H9 (cell line): ENCODE results near the gene FBXO17. TPM values are rescaled to one million over a fixed set of nuclear protein-coding genes. Genes with fewer than 3 reads are reported as not detected.
A peak's percentile ranks its signal among the peaks of the same experiment; 100 is the strongest.
"Not testable (repeated sequence)": the region's sequence is repeated elsewhere in the genome, so short reads cannot be mapped to it uniquely, and the experiment has no call there.

Source experiments
- DNase-seq: peaks from one replicate; pipeline ENCODE4 v3.0.0-alpha.2; 2017
- H2AFZ ChIP-seq: one replicate; pipeline ENCODE4 v1.6.1; 2013; ENCODE audit warnings: mild to moderate bottlenecking, low read length, control low read depth, moderate library complexity
- H2AK5ac ChIP-seq: 2 replicates; pipeline ENCODE4 v1.6.1; 2013; ENCODE audit warnings: low read length, control low read depth, mixed read lengths; ENCODE audit not compliant: insufficient read length
- H2BK120ac ChIP-seq: one replicate; pipeline ENCODE4 v1.6.1; 2013; ENCODE audit warnings: low read depth, mild to moderate bottlenecking, low read length, control low read depth, inconsistent platforms; ENCODE audit not compliant: poor library complexity, severe bottlenecking
- H2BK12ac ChIP-seq: 2 replicates; pipeline ENCODE4 v1.6.1; 2013; ENCODE audit warnings: low read length, control low read depth, mixed read lengths, low read depth; ENCODE audit not compliant: insufficient read length
- H2BK15ac ChIP-seq: 2 replicates; pipeline ENCODE4 v1.6.1; 2013; ENCODE audit warnings: low read depth, low read length, control low read depth
- H2BK20ac ChIP-seq: one replicate; pipeline ENCODE4 v1.6.1; 2013; ENCODE audit warnings: low read depth, mild to moderate bottlenecking, low read length, control low read depth, inconsistent platforms; ENCODE audit not compliant: poor library complexity, severe bottlenecking
- H2BK5ac ChIP-seq: 2 replicates; pipeline ENCODE4 v1.6.1; 2013; ENCODE audit warnings: low read length, control low read depth, mixed read lengths; ENCODE audit not compliant: insufficient read length
- H3K14ac ChIP-seq: 2 replicates; pipeline ENCODE4 v1.6.1; 2013; ENCODE audit warnings: low read length, control low read depth; ENCODE audit not compliant: insufficient read depth
- H3K18ac ChIP-seq: 2 replicates; pipeline ENCODE4 v1.6.1; 2013; ENCODE audit warnings: low read depth, mild to moderate bottlenecking, mixed read lengths, low read length, control low read depth; ENCODE audit not compliant: insufficient read length
- H3K23ac ChIP-seq: 2 replicates; pipeline ENCODE4 v1.6.1; 2013; ENCODE audit warnings: low read length, control low read depth, mixed read lengths, low read depth; ENCODE audit not compliant: insufficient read length
- H3K23me2 ChIP-seq: 2 replicates; pipeline ENCODE4 v1.6.1; 2013; ENCODE audit warnings: low read depth, mild to moderate bottlenecking, mixed read lengths, low read length, control low read depth; ENCODE audit not compliant: insufficient read length, poor library complexity, severe bottlenecking
- H3K27ac ChIP-seq: 2 replicates; pipeline ENCODE4 v1.5.1; 2013; ENCODE audit warnings: low read length, control low read depth, mixed read lengths, low read depth; ENCODE audit not compliant: insufficient read length
- H3K27me3 ChIP-seq: 2 replicates; pipeline ENCODE4 v1.6.1; 2013; ENCODE audit warnings: low read length, control low read depth, inconsistent platforms; ENCODE audit not compliant: insufficient read depth
- H3K4ac ChIP-seq: 2 replicates; pipeline ENCODE4 v1.6.1; 2013; ENCODE audit warnings: low read depth, mild to moderate bottlenecking, control low read depth, inconsistent platforms, low read length, moderate library complexity
- H3K4me1 ChIP-seq: 2 replicates; pipeline ENCODE4 v1.6.1; 2013; ENCODE audit warnings: low read length, control low read depth, inconsistent platforms; ENCODE audit not compliant: insufficient read depth
- H3K4me2 ChIP-seq: 2 replicates; pipeline ENCODE4 v1.6.1; 2013; ENCODE audit warnings: low read length, control low read depth, mixed read lengths; ENCODE audit not compliant: insufficient read length, insufficient read depth
- H3K56ac ChIP-seq: 2 replicates; pipeline ENCODE4 v1.6.1; 2013; ENCODE audit warnings: low read depth, mild to moderate bottlenecking, mixed read lengths, low read length, control low read depth; ENCODE audit not compliant: insufficient read length
- H3K79me1 ChIP-seq: 2 replicates; pipeline ENCODE4 v1.6.1; 2013; ENCODE audit warnings: low read depth, mild to moderate bottlenecking, moderate library complexity, low read length, control low read depth, inconsistent platforms; ENCODE audit not compliant: insufficient read depth, poor library complexity, severe bottlenecking
- H3K79me2 ChIP-seq: 2 replicates; pipeline ENCODE4 v1.6.1; 2013; ENCODE audit warnings: low read length, control low read depth, inconsistent platforms; ENCODE audit not compliant: insufficient read depth
- H3K9ac ChIP-seq: 2 replicates; pipeline ENCODE4 v1.6.1; 2013; ENCODE audit warnings: low read length, control low read depth, mixed read lengths; ENCODE audit not compliant: insufficient read length; ENCODE audit errors: extremely low read depth
- H3K9me3 ChIP-seq: one replicate; pipeline ENCODE4 v1.6.1; 2013; ENCODE audit warnings: low read depth, low read length, inconsistent platforms; ENCODE audit not compliant: control insufficient read depth
- H3T11ph ChIP-seq: one replicate; pipeline ENCODE4 v1.6.1; 2013; ENCODE audit warnings: mild to moderate bottlenecking, low read length, control low read depth, inconsistent platforms
- H4K20me1 ChIP-seq: one replicate; pipeline ENCODE4 v1.6.1; 2013; ENCODE audit not compliant: control insufficient read depth, insufficient read length, insufficient read depth
- H4K5ac ChIP-seq: 2 replicates; pipeline ENCODE4 v1.6.1; 2013; ENCODE audit warnings: low read depth, mild to moderate bottlenecking, mixed read lengths, low read length, control low read depth; ENCODE audit not compliant: insufficient read length
- H4K8ac ChIP-seq: replicated peaks from 2 replicates; pipeline ENCODE4 v1.6.1; 2013; ENCODE audit warnings: low read length, control low read depth, mixed read lengths, low read depth; ENCODE audit not compliant: insufficient read length
- H4K91ac ChIP-seq: 2 replicates; pipeline ENCODE4 v1.6.1; 2013; ENCODE audit warnings: low read depth, mild to moderate bottlenecking, moderate library complexity, mixed read lengths, low read length, control low read depth; ENCODE audit not compliant: insufficient read length
- H3K27ac Mint-ChIP-seq, 3 experiments: 2 replicates in 2 of 3; 3 replicates in 1 of 3; pipeline ENCODE4 v1.8.0; 2020 to 2021; ENCODE audit warnings: mixed read lengths in 3 of 3, mild to moderate bottlenecking in 1 of 3, moderate library complexity in 1 of 3
- H3K27me3 Mint-ChIP-seq: 2 replicates; pipeline ENCODE4 v1.8.0; 2021; ENCODE audit warnings: low read depth, mild to moderate bottlenecking, moderate library complexity, mixed read lengths
- H3K36me3 Mint-ChIP-seq, 3 experiments: 2 replicates in 2 of 3; 3 replicates in 1 of 3; pipeline ENCODE4 v1.8.0; 2020 to 2021; ENCODE audit warnings: low read depth in 3 of 3, mixed read lengths in 3 of 3; ENCODE audit not compliant: insufficient read depth in 1 of 3
- H3K4me1 Mint-ChIP-seq, 2 experiments: 2 replicates each; pipeline ENCODE4 v1.8.0; 2020; ENCODE audit warnings: mixed read lengths in 2 of 2
- H3K4me3 Mint-ChIP-seq, 2 experiments: 2 replicates in 1 of 2; 3 replicates in 1 of 2; pipeline ENCODE4 v1.8.0; 2020 to 2021; ENCODE audit warnings: mild to moderate bottlenecking in 2 of 2, mixed read lengths in 2 of 2, moderate library complexity in 1 of 2
- H3K9me3 Mint-ChIP-seq, 2 experiments: 2 replicates in 1 of 2; 3 replicates in 1 of 2; pipeline ENCODE4 v1.8.0; 2020; ENCODE audit warnings: mild to moderate bottlenecking in 2 of 2, mixed read lengths in 2 of 2, moderate library complexity in 1 of 2
- whole genome bisulfite sequencing: extraction: QIAGEN DNeasy Blood & Tissue Kit; methylation state at CpG from one replicate; pipeline ENCODE4 v1.1.7; 2013; ENCODE audit warnings: missing lambda C conversion rate, low lambda C conversion rate, mixed read lengths; ENCODE audit not compliant: insufficient read length; ENCODE audit errors: extremely low coverage; 5-methylcytosine and 5-hydroxymethylcytosine counted together
- total RNA-seq: library from RNA; stranded (reverse); gene quantifications from 2 replicates; pipeline ENCODE4 v1.2.1, GENCODE V29; 2021
- TF ChIP-seq, protein P1 (sequence below): fragments of 200-600 bp; sonication (generic); conservative IDR thresholded peaks from 3 replicates; pipeline ENCODE4 v1.8.0; 2021; ENCODE audit warnings: antibody characterized with exemption, mild to moderate bottlenecking

FBXO17 gene
- total RNA-seq, 1 experiment from 2014 or later = 25.5 TPM

- Histone ChIP-seq H3K9me3 (no peaks in the 10 kb centered on the region), H4K20me1 (no peaks in the 10 kb centered on the region), H2BK20ac (no peak overlapping the region), H3K79me2 (no peaks in the 10 kb centered on the region), H3K23ac (no peak overlapping the region), H3K18ac (no peak overlapping the region), H3K27me3 (no peaks in the 10 kb centered on the region), H3K56ac (no peak overlapping the region), H3T11ph (no peak overlapping the region), H2AFZ (no peak overlapping the region), H4K8ac (no peak overlapping the region), H3K27ac (no peak overlapping the region), H4K5ac (no peak overlapping the region), H3K9ac (no peak overlapping the region), H3K4ac (no peak overlapping the region), H2BK15ac (no peak overlapping the region), H2AK5ac (no peak overlapping the region), H3K4me1 (no peaks in the 10 kb centered on the region; the same call in 1 of the 2 replicates), H2BK12ac (no peak overlapping the region), H2BK5ac (no peak overlapping the region), H4K91ac (no peak overlapping the region), H3K4me2 (no peak overlapping the region), H3K14ac (no peak overlapping the region), H2BK120ac (no peak overlapping the region), H3K79me1 (no peaks in the 10 kb centered on the region), H3K23me2 (no peaks in the 10 kb centered on the region)
- Mint-ChIP-seq H3K9me3 (no peaks in the 10 kb centered on the region; a peak in 1 of 5 replicates), H3K27ac (peak overlapping the region in 2 of 3 experiments; percentile 68 to 95; a peak in 5 of 7 replicates), H3K4me3 (peak overlapping the region in 1 of 2 experiments; percentile 43; a peak in 3 of 5 replicates), H3K27me3 (peaks cover 19% of the 10 kb centered on the region), H3K36me3 (no peaks in the 10 kb centered on the region), H3K4me1 (peaks cover 6 to 10% of the 10 kb centered on the region in 2 experiments)
- WGBS = no CpG with 5 or more reads among the region's 12 CpGs
- TF ChIP-seq, protein P1, sequence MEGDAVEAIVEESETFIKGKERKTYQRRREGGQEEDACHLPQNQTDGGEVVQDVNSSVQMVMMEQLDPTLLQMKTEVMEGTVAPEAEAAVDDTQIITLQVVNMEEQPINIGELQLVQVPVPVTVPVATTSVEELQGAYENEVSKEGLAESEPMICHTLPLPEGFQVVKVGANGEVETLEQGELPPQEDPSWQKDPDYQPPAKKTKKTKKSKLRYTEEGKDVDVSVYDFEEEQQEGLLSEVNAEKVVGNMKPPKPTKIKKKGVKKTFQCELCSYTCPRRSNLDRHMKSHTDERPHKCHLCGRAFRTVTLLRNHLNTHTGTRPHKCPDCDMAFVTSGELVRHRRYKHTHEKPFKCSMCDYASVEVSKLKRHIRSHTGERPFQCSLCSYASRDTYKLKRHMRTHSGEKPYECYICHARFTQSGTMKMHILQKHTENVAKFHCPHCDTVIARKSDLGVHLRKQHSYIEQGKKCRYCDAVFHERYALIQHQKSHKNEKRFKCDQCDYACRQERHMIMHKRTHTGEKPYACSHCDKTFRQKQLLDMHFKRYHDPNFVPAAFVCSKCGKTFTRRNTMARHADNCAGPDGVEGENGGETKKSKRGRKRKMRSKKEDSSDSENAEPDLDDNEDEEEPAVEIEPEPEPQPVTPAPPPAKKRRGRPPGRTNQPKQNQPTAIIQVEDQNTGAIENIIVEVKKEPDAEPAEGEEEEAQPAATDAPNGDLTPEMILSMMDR = no peak
- peak; percentile 83 for DNase-seq
Measured at GRCh38 chr19:38989066-38989605, 13.6 kb upstream of the FBXO17 start.

- H3K4ac ChIP-seq, H3K56ac ChIP-seq, H3K9me3 ChIP-seq, H4K8ac ChIP-seq, H2BK120ac ChIP-seq, H2AK5ac ChIP-seq, H4K20me1 ChIP-seq, H2BK5ac ChIP-seq, H3K9me3 Mint-ChIP-seq, H2BK12ac ChIP-seq, H3K27me3 ChIP-seq, H3K23ac ChIP-seq, H3K36me3 Mint-ChIP-seq, H3K79me2 ChIP-seq, H4K91ac ChIP-seq, H3K79me1 ChIP-seq, H3K4me1 Mint-ChIP-seq, H3T11ph ChIP-seq, H3K27ac Mint-ChIP-seq, DNase-seq, H3K23me2 ChIP-seq, H3K4me1 ChIP-seq, H3K27ac ChIP-seq, H3K4me3 Mint-ChIP-seq, H3K14ac ChIP-seq, H2AFZ ChIP-seq, H3K9ac ChIP-seq, H3K4me2 ChIP-seq, H2BK15ac ChIP-seq, H3K18ac ChIP-seq, H2BK20ac ChIP-seq, H4K5ac ChIP-seq: not testable (repeated sequence)
- H3K27me3 Mint-ChIP-seq = peaks cover 19% of the 10 kb centered on the region
- WGBS = no CpG with 5 or more reads among the region's 4 CpGs
Measured at GRCh38 chr19:38988627-38989026, 13.1 kb upstream of the FBXO17 start.
